Superior temporal gyrus (tissue), 1 donor: Measurements from ENCODE around the gene IL2RA.
"Not testable (repeated sequence)": the region's sequence is repeated elsewhere in the genome, so short reads cannot be mapped to it uniquely, and the experiment has no call there.

Source experiments
- DNase-seq: peaks from one replicate; pipeline ENCODE4 v3.0.0-alpha.2; 2016; ENCODE audit errors: extremely low spot score

IL2RA gene

DNA sequence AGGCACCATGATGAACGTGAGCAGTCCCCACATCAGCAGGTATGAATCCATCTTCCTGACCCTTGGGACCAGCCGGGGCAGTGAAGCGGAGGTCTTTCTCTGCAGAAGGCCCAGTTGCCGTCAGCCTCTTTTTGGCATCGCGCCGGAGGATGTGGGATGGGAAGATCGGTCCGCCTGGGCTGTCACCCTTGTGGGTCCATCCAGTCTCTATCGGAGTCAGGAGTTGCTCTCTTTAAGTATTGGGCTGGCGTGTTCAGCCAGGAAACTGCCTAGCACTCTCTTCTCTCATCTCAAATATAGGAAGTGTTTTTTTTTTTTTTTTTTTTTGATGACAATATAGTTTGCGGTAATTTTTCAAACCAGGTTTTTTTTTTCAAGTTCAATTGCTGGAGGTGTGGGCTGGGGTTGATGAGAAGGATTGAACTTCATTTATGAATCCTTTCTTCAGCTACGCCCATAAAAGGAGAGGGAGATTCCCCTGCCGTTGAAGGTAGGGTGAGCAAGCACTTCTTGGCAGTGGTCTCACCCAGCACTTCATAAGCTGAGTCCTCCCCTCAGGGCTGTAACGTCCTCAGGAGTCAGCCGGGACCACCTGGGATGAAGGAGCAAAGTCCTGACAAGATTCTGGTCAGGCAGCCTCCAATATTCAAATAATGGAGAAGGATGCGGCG, at the start of gene IL2RA:
IL2RA (minus strand) TSS at position 267 of the 671 bp plus-strand sequence; CDS start at position 51, 216 bp downstream.
- DNase-seq = no peak

DNA sequence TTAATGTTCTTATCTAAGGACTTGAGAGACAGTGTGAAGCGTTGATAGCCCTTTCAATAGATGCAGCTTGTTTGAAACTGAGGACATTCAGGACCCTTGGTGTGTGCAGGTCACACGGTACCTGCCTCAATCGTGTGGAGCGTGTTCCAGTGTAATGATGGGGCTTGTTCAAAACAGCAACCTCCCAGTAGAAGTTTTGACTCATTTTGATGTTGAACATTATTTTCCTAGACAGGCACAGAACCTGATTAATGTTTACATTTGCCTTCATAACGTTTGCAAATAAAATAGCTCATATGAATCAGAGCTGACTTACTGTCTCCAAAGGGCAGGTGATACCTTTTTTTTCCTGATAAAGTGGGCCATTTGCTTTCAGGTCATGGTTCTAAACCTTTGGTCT, 48.0 kb upstream of the IL2RA start:
- DNase-seq = no peak

DNA sequence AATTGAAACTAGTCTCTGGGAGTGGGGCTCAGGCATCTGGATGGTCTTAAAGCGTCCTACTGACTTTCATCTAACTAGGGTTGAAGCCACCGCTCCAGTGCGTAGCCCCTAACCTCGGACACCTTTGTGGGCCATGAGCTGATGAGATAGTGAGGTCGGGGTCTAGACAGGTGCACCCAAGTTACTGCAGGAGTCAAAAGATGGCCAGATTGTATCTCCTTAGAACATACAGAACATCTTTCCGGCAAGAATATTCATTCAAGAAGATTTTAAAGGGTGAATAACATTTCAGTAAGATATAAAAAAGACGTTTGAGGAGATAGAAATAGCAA, 47.2 kb upstream of the IL2RA start:
- no peak for DNase-seq

DNA sequence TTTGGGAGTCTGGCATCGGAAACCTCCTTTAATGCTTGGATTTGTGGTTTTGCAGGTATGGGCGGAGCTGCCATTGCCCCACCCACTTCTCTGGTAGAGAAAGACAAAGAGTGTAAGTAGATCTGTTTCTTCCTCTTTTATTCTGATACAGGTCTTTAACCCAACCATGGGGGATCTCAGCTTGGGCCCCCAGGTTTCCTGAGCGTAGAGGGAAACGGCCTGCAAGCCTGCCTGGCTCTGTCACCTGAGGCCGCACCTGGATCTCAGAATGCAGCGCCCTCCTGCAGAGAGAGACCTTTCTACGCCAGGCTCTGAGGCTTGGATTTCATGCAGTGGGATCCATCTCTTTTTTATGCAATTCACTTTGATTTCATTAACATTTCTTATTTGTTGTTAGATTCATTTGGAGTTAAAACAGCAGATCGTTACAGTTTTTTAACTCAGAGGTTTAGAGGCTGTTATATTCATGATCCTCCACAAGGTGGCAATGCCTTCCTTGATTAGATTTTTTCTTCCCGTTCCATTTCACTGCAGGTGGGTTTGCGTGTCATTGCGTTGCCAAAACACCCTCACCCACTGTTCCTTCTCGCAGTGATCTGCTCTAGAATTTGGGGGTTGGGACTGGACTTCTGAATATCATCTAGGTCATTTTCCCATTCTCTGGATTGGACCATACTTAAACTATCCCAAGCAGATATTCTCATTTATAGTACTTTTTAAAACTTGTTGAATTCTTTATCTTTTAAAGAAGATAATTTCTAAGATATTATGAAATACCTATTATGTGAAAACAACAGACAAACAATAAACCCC, 46.7 kb upstream of the IL2RA start:
- peak; percentile 88 for DNase-seq

DNA sequence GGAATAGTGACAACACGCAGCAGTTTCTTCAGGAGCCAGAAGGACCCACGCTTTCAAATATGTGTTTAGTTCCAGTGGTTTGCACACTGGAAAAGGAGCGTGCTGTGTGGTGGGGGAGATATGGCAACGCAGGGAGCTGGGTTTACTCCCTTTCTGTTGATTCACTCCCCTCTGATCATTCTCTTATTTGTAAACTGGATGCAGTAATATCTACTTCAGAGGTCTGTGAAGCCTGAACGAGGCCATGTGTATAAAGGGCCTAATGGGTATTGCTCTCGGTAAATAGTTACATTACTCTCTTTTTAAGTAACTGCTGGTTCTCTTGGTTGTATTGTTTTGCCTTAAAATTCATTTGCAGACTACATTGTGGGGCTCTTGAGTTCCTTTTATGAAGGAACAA, 45.9 kb upstream of the IL2RA start:
- DNase-seq = no peak

DNA sequence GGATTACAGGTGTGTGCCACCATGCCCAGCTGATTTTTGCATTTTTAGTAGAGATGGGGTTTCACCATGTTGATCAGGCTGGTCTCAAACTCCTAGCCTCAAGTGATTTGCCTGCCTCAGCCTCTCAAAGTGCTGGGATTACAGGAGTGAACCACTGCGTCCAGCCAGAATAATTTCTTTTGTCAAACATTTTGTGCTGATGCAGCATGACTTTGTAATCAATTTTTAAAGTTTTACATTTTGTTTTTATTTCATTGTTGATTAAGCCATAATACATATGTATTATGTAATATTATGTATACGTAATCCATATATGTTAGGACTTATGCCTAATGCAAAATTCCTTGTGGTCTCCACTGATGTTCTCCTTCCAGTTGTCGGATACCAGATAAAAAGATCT, 45.4 kb upstream of the IL2RA start:
- DNase-seq = not testable (repeated sequence)

DNA sequence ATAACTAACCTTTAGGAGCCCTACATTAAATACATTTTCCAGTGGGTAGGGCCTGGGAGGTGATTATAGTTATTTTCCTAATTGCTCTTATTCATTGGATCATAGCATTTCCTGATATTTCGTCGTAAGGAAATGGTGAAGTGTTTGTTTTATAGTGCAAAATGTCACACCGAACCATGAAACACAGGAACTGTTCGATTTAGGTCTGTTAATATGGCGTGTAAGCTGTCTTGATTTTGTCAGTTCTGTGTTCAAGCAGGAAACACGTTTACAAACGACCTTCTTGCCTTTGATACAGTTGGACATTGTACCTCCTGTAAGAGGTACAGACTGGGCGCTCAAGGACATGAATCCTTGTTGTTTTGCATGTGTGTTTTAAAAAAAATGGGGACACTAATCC, 41.4 kb upstream of the IL2RA start:
- DNase-seq = no peak

DNA sequence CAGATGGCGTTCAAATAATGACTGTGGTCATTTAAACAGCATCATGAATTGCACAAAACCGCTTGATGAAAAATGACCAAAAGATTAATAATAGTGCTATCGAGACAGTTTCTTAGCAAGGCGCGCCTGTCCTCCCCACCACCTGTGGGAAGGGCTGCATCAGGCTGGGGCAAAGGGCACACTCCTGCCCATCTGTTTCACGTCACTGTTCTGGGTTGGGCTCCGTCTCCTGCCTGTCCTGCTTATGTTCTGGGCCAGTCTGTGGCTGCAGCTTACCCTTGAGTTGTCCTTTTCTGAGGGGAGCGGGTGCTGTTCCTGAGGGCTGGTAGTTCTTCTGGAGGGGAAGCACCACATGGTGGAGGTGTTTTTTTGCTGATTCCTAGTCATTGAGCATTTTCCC, 40.0 kb upstream of the IL2RA start:
- no peak for DNase-seq

DNA sequence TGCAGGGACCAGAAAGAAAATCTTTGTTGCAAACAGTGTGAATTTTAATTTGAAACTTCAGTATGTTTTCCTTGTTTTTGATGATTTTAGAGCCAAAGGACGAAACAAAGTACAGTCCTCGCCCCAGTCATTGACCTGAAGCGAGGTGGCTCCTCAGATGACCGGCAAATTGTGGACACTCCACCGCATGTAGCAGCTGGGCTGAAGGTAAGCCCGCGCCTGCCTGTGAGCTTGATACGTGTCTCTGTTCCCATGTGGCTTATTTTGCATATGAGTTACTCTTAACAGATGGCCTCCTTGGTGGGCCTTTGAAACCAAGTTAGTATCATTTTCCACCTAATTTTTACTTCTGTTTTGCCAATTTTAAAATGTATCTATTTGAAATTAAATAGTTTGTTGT, 39.0 kb upstream of the IL2RA start:
- no peak for DNase-seq

DNA sequence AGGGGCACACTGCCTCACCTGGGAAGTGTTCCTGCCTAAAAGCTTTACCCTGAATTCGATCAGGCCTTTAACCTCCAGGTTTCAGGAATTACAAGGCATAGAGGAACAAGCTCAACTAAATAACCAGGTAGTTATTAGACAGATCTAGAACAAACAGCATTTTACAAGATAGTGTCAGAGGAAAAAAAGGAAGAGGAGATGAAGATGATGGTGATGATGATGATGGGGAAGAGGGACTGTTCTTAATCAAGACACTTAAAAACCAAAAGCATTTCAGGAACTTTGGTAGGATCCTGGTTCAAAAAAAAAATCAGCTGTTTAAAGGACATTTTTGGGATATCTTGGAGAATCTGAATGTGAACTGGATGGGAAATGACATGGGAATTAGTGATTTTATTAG, 38.2 kb upstream of the IL2RA start:
- DNase-seq = no peak

DNA sequence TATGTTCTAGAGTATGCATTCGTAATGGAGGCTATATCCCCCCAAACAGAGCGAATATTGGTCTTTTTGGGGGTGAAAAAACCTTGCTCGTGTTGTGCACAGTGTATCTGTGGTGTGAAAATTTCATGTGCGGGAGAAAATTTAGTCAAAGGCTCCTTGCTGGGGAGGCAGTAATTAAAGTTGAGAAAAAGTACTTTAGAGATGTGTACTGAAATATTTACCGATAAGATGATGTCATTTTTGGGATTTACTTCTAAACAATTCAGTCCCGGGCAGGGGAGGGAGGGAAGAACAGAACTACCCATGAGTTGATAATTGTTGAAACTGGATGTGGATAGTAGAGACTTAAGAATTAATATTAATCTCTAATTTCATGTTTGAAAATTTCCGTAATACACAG, 36.0 kb upstream of the IL2RA start:
- no peak for DNase-seq

DNA sequence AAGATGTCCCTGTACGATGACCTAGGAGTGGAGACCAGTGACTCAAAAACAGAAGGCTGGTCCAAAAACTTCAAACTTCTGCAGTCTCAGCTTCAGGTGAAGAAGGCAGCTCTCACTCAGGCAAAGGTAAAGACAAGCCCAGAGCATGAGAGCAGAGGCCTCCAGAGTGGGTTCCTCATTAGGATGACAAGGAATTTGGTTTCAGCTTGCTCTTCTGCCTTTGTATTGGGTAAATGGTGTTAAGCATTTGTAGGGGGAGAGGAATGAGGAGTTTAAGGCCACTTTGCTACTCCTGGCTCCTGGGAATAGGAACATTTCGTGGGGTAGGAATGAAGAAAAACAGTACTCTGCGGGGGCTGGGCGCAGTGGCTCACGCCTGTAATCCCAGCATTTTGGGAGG, 34.9 kb upstream of the IL2RA start:
- DNase-seq = no peak

DNA sequence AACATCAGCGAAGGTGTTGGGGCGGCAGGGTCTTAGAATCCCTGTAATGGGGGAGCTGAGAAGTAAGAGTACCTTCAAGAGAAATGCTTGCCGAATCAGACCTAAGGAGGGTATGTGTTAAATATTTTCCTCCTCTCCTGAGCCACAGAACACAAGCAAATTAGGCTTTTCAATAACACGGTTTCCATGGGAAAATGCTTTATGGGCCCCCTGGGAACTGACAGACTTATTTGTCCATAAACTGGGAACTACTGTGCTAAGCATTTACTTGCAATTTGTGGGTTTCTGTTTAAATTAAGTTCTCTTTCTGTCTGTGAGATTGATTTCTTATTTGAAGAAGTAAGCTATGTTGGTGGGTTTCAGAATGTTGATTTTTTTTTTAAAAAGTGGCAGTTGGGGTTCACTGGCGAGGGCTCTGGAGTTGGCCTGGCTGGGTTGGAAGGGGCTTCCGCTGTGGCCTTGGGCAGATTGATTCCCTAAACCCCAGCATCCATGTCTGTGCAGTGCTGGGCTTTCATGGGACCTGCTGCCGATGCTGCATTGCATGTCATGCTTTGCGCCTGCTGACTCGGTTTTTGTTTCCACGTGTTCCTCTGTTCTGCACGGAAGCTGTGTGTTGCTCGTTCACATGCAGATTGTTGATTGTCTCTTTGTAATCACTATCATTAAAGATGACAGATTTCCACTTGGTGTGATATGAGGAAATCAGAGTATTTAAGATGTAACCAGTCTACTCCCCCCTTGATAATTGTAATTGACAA, 33.8 kb upstream of the IL2RA start:
- no peak for DNase-seq

DNA sequence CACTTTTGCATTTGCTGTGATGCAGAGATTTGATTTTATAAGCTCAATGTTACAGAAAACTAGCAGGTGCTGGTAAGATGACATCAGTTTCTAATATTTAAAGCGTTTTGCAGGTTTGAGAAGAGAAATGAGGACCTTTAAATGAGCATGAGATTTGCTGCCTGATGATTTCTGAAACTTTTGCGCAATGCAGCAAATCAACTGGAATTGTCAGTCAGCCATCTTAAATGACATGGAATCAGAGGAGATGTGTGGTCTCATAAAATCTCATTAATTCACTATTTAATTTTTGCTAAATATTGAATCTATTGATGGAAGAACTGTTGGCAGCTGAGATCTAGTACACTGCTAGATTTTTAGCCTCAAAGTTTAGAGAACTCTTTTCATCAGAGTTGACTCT, 30.6 kb upstream of the IL2RA start:
- DNase-seq = no peak

DNA sequence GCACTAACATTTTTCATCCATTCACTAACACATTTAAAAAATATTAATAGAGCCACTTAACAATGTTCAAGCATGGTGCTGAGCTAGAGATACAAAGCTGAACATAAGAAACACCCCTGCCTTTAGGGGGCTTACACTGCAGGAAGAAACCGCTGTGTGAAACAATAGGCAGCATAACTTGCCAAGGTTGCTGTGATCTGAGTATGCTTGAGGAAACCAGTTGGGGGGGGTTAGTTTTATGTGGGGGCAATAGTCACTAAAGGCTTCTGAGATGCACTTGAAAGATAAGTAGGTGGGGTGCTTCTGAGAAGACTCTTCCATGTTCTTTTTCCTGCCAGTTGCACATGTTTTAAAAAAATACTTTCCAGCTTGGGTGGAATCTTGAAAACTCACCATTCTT, 29.5 kb upstream of the IL2RA start:
- no peak for DNase-seq

DNA sequence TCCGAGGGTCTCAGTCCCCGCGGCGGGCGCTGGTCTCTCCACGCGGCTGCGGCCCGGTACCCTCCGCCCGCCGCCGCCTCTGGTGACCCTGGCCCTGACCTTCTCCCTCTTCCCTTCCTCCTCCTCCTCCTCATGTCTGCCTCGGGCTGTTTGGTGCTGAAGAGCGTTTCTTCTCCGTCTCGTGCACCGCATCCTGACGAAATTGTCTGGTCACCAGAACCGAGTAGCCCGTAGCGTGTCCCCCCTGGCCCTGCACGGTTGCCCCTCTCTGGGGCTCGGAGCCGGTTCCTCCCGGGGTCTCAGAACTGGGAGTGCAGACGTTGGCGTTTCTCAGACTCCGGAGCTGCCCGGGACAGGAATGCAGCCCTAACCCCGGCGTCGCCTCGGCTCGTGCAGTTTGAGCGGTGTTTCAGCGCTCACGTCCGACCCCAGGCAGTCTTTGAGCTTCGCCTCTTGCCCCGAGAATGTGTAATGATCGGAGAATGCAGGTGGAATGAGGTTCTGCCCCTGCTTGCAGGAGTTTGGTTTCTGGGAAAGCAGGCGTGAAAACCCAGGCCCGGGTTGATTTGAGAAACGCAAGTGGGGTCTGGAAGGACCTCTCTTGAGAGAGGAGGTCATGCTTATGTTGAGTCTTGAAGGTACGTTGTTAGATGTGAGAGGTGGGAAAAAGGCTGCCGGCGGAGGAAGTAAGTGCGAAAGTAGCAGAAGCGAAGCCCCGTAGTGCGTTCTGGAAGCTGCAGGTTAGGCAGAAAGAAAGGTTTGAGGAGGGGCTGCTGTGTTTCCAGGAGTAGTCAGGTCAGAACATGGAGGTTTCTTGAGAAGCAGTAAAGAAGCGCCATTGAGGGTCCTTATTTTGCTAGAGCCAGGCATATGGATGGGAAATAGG, 27.4 kb upstream of the IL2RA start:
- no peak for DNase-seq

DNA sequence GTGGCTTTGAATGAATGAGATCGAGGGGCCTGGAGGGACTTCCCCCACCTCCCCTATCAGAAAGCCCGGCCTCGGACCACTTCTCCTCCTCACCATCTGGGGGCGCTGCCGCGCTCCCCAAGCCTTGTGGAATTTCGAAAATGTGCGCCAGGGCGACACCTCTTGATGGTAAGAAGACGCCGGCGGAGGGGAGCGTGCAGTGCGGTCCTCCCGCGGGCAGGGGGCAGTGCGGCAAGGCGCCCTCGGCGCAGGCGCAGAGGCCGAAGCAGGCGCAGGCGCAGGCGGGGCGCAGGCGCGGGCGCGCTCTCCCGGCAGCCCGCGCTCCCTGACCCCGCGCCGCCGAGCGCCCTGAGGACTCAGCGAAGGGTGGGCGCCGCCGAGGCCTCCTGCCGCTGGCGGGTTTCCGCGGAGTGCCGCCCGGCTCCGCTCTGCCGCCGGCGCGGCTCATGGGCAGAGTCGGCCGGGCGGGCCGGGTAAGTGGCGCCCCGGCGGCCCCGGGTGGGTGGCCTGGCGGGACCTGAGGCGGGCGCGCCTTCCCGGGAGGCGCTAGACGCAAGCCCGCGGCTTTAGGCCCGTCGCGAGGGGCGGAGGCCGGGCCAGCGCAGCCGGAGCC, 26.7 kb upstream of the IL2RA start, which contains the start of gene RBM17:
RBM17 (plus strand) TSS at position 314 of the 613 bp plus-strand sequence. CDS start 8,032 bp downstream, outside the sequence.
- peak; percentile 95 for DNase-seq

DNA sequence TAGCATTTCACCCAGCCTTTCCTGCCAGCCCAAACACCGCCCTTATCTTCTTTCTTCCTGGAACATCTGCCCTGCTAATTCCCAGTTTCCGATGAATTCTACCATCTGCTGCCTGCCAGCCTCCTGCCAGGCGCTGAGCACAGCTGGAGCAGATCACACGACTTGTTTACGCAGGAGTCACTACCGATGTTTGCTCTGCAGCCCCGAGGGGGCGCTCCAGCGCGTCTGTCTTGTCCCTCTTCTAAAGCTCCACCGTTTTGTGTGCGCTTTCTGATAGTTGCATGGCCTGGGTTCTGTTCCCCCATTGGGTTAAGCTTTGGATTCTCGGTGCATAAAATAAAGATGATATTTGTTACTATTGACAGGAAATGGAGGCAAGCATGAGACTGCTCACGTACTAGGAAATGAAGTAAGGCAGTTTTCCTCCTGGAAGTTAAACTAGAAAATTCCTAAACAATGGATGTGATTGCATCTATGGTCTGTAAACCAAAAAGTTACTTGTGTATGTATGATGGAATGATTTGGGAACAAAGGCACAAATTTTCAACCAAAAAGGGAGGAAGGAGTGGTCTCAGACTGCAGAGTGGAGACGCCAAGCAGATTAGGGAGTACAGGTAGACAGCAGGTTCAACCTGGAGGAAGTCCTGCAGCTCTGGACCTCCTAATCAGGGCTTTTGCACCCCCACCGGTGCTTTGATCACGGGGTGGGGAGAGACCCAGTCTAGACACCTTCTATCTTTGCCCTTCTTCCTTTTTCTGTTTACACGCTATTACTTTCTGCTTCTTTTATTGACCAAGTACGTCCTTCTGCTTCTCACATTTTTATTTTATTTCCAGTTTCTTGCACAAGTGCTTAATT, 24.4 kb upstream of the IL2RA start:
- DNase-seq = peak; percentile 96

DNA sequence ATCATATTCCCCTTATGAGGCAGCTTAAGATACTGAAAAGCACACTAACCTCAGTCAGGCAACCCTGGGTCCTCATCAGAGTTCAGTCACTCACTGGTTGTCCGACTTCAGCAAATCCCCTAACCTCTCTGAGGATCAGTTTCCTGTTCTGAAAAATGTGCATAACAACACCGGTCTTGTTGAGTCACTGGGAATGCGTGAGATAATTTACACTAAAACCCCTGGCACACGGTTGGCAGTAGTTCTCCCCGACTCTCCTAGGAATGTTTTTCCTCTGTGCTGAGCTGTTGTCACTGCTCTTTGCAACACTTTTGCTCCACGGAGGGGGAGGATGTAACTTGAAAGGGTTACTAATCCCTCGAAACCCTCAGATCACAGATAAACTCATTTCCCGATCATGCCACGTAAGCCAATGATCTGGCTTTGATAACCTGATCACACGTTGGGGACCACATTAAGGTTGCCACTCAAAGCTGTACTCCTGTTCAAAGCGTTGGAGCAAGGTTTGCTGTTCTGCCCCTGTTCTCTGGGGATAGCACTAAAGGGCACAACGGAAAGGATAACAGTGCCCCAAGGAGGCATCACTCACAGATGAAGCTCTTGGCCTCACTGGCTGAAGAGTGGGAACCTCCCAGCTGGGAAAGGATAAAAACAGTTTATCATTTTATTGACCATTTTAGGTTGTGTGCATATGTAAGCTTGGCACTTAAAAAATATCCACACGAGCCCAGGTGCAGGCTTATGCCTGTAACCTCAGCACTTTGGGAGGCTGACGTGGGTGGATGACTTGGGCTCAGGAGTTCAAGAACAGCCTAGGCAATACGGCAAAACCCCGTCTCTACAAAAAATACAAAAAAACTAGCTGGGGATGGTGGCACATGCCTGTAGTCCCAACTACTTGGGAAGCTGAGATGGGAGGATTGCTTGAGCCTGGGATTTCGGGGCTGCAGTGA, 21.6 kb upstream of the IL2RA start:
- DNase-seq = no peak
